ENCODE results near the gene RHO. TPM values are rescaled to one million over a fixed set of nuclear protein-coding genes. Genes with fewer than 3 reads are reported as not detected.
A peak's percentile ranks its signal among the peaks of the same experiment; 100 is the strongest.

Gene RHO
- total RNA-seq, 1 experiment from 2014 or later = not detected

GRCh38 chr3:129569856-129570255, 41.4 kb downstream of the RHO start:
- intact Hi-C loops (cut with micrococcal nuclease; ENCODE audit: unreplicated experiment) (no loop called here), in situ Hi-C loops (cut with HindIII; ENCODE audit: low pct_unique_long_range_greater_than_20kb, low sequenced_read_pairs) (no loop called here)
- POLR2A ChIA-PET = no interaction called here
- no peaks in the 10 kb centered on the region for H3K27me3 ChIP-seq (ENCODE audit: control insufficient read depth, insufficient read depth, low read length)
- peaks cover 5% of the 10 kb centered on the region for H3K36me3 ChIP-seq (ENCODE audit: control insufficient read depth, insufficient read depth, low read length)
- no TSS peak for BruUV-seq (replicated peaks)
- no peak for DNase-seq (ENCODE audit: low read depth, low spot score)
- no peak for ATAC-seq
- H3K4me1 ChIP-seq (ENCODE audit: control insufficient read depth, insufficient read depth, low read length) = peaks cover 4% of the 10 kb centered on the region; the same call in 1 of the 2 replicates
- no peak overlapping the region for H3K4me3 ChIP-seq (ENCODE audit: low read depth in 2 of 2, low read length in 2 of 2)
- H3K9me3 ChIP-seq (ENCODE audit: control insufficient read depth, insufficient read depth, low read depth, low read length) = no peaks in the 10 kb centered on the region
- no peak for TF ChIP-seq SIN3A (IDR thresholded peaks at IDR 0.05; ENCODE audit: borderline replicate concordance, insufficient read depth, low read depth, low read length)
- no peak for TF ChIP-seq TCF7L2 (IDR thresholded peaks at IDR 0.05; ENCODE audit: low read depth, low read length)
- no peak for TF ChIP-seq POLR2AphosphoS5 (IDR thresholded peaks at IDR 0.05; ENCODE audit: low read depth, low read length)
- TF ChIP-seq CTCF (IDR thresholded peaks at IDR 0.05) = no peak
- H3K27ac ChIP-seq (ENCODE audit: low read length) = no peak overlapping the region
- CTCF ChIA-PET = no interaction called here

- TF ChIP-seq TCF7L2 (IDR thresholded peaks at IDR 0.05; ENCODE audit: low read depth, low read length) = no peak
- TF ChIP-seq POLR2AphosphoS5 (IDR thresholded peaks at IDR 0.05; ENCODE audit: low read depth, low read length) = peak; percentile 36; the same call in 1 of the 2 replicates
- ChIA-PET POLR2A (no interaction called here), CTCF (no interaction called here)
- ATAC-seq (no peak), DNase-seq (ENCODE audit: low read depth, low spot score) (no peak)
- H3K4me1 ChIP-seq (ENCODE audit: control insufficient read depth, insufficient read depth, low read length) = peaks cover 11% of the 10 kb centered on the region
- peaks cover 3% of the 10 kb centered on the region for H3K36me3 ChIP-seq (ENCODE audit: control insufficient read depth, insufficient read depth, low read length)
- no TSS peak for BruUV-seq (replicated peaks)
- no peak overlapping the region for H3K27ac ChIP-seq (ENCODE audit: low read length)
- no peak overlapping the region for H3K4me3 ChIP-seq (ENCODE audit: low read depth in 2 of 2, low read length in 2 of 2)
- intact Hi-C loops (cut with micrococcal nuclease; ENCODE audit: unreplicated experiment) (no loop called here), in situ Hi-C loops (cut with HindIII; ENCODE audit: low pct_unique_long_range_greater_than_20kb, low sequenced_read_pairs) (no loop called here)
- H3K9me3 ChIP-seq (ENCODE audit: control insufficient read depth, insufficient read depth, low read depth, low read length) = no peaks in the 10 kb centered on the region
- H3K27me3 ChIP-seq (ENCODE audit: control insufficient read depth, insufficient read depth, low read length) = no peaks in the 10 kb centered on the region
Measured at GRCh38 chr3:129571605-129572547, 43.4 kb downstream of the RHO start.

- CTCF ChIA-PET = no interaction called here
- Histone ChIP-seq H3K27me3 (ENCODE audit: control insufficient read depth, insufficient read depth, low read length) (no peaks in the 10 kb centered on the region), H3K36me3 (ENCODE audit: control insufficient read depth, insufficient read depth, low read length) (peaks cover 3% of the 10 kb centered on the region), H3K9me3 (ENCODE audit: control insufficient read depth, insufficient read depth, low read depth, low read length) (no peaks in the 10 kb centered on the region), H3K4me3 (ENCODE audit: low read depth in 2 of 2, low read length in 2 of 2) (no peak overlapping the region), H3K4me1 (ENCODE audit: control insufficient read depth, insufficient read depth, low read length) (peaks cover 15% of the 10 kb centered on the region), H3K27ac (ENCODE audit: low read length) (no peak overlapping the region)
- BruUV-seq (replicated peaks) = no TSS peak
- ATAC-seq = no peak
- TF ChIP-seq CTCF (IDR thresholded peaks at IDR 0.05) (no peak), SIN3A (IDR thresholded peaks at IDR 0.05; ENCODE audit: borderline replicate concordance, insufficient read depth, low read depth, low read length) (no peak), POLR2AphosphoS5 (IDR thresholded peaks at IDR 0.05; ENCODE audit: low read depth, low read length) (no peak), REST (IDR thresholded peaks at IDR 0.05; ENCODE audit: insufficient read depth in 1 of 2, low read depth in 2 of 2, low read length in 1 of 2) (no peak), TCF7L2 (IDR thresholded peaks at IDR 0.05; ENCODE audit: low read depth, low read length) (no peak)
- intact Hi-C loops (cut with micrococcal nuclease; ENCODE audit: unreplicated experiment) = no loop called here
- POLR2A ChIA-PET = no interaction called here
- in situ Hi-C loops (cut with HindIII; ENCODE audit: low pct_unique_long_range_greater_than_20kb, low sequenced_read_pairs) = no loop called here
- no peak for DNase-seq (ENCODE audit: low read depth, low spot score)
Measured at GRCh38 chr3:129572603-129573002, 44.2 kb downstream of the RHO start.

Data from Panc1 (cell line).